ENCODE measurements around the gene NAA25. TPM values are rescaled to one million over a fixed set of nuclear protein-coding genes. Genes with fewer than 3 reads are reported as not detected.

Gene NAA25
- 10 to 100 TPM; 10.2 to 17.7 TPM for total RNA-seq
- polyA plus RNA-seq = 10 to 100 TPM in 1 of 2 donors, 1 to 10 TPM in 1; 3.1 to 11.3 TPM

GRCh38 chr12:112108202-112109079 lies at the start of gene NAA25:
Gene NAA25 (minus strand): TSS chr12:112108783. CDS start chr12:112108773, 10 bp downstream.
- H3K27ac ChIP-seq (ENCODE audit: low read depth in 1 of 2, low read length in 2 of 2) = peak within 1 kb of the TSS; percentile 87 to 95
- TF ChIP-seq, protein P1, sequence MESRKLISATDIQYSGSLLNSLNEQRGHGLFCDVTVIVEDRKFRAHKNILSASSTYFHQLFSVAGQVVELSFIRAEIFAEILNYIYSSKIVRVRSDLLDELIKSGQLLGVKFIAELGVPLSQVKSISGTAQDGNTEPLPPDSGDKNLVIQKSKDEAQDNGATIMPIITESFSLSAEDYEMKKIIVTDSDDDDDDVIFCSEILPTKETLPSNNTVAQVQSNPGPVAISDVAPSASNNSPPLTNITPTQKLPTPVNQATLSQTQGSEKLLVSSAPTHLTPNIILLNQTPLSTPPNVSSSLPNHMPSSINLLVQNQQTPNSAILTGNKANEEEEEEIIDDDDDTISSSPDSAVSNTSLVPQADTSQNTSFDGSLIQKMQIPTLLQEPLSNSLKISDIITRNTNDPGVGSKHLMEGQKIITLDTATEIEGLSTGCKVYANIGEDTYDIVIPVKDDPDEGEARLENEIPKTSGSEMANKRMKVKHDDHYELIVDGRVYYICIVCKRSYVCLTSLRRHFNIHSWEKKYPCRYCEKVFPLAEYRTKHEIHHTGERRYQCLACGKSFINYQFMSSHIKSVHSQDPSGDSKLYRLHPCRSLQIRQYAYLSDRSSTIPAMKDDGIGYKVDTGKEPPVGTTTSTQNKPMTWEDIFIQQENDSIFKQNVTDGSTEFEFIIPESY (IDR thresholded peaks at IDR 0.05) = no peak
- TF ChIP-seq YY1 (IDR thresholded peaks at IDR 0.05) = peak; percentile 80
- TF ChIP-seq, protein P2, sequence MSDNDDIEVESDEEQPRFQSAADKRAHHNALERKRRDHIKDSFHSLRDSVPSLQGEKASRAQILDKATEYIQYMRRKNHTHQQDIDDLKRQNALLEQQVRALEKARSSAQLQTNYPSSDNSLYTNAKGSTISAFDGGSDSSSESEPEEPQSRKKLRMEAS (IDR thresholded peaks at IDR 0.05) = peak; percentile 94
- peak within 1 kb of the TSS; percentile 85 to 99 (median 96) for H3K4me3 ChIP-seq (ENCODE audit: low read depth in 1 of 3, low read length in 3 of 3)
- under 1% methylated on average over 74 of the region's 74 CpGs for WGBS
- peak within 1 kb of the TSS; percentile 91 to 99 for H3K9ac ChIP-seq (ENCODE audit: low read depth in 1 of 2, low read length in 2 of 2)
- peak; percentile 91 for DNase-seq (ENCODE audit: low spot score)
- no peaks in the 10 kb centered on the region for H3K27me3 ChIP-seq (ENCODE audit: control insufficient read depth in 4 of 4, insufficient read depth in 4 of 4, low read length in 3 of 4)
- no peaks in the 10 kb centered on the region for H3K9me3 ChIP-seq (ENCODE audit: control insufficient read depth in 4 of 4, low read length in 3 of 4)
- peaks cover 7 to 24% (median 19%) of the 10 kb centered on the region in 4 donors for H3K4me1 ChIP-seq (ENCODE audit: control insufficient read depth in 4 of 4, insufficient read depth in 4 of 4, low read length in 3 of 4)
- H3K36me3 ChIP-seq (ENCODE audit: control insufficient read depth in 4 of 4, insufficient read depth in 3 of 4, low read depth in 1 of 4, low read length in 3 of 4) = peaks cover 0 to 4% (median 0%) of the 10 kb centered on the region in 4 donors

DNA sequence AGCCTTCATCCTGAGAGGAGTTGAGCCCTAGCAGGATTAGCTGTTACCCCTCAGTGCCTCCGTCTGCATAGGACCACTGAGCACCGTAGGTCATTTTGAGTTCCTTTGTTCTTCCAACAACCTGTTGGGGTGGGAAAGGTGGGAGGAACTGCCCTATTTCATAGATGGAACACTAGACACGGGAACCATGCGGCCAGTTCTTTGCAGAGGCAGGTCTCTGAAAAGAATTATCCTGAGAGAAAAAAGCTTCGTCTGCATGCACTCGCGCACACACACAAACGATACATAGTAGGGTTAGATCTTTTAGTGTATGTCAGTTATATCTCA lies 45.3 kb upstream of the NAA25 start:
- peaks cover 24 to 53% (median 45%) of the 10 kb centered on the region in 4 donors for H3K36me3 ChIP-seq (ENCODE audit: control insufficient read depth in 4 of 4, insufficient read depth in 3 of 4, low read depth in 1 of 4, low read length in 3 of 4)
- 95% methylated on average over 8 of the region's 8 CpGs for WGBS

More for the DNA sequence above, 45.3 kb upstream of the NAA25 start:
- no peak for DNase-seq (ENCODE audit: low spot score)
- no peak overlapping the region for H3K9ac ChIP-seq (ENCODE audit: low read depth in 1 of 2, low read length in 2 of 2)
- no peaks in the 10 kb centered on the region for H3K27me3 ChIP-seq (ENCODE audit: control insufficient read depth in 4 of 4, insufficient read depth in 4 of 4, low read length in 3 of 4)
- H3K27ac ChIP-seq (ENCODE audit: low read depth in 1 of 2, low read length in 2 of 2) = no peak overlapping the region
- H3K9me3 ChIP-seq (ENCODE audit: control insufficient read depth in 4 of 4, low read length in 3 of 4) = no peaks in the 10 kb centered on the region
- H3K4me1 ChIP-seq (ENCODE audit: control insufficient read depth in 4 of 4, insufficient read depth in 4 of 4, low read length in 3 of 4) = peaks cover 0 to 1% (median 0%) of the 10 kb centered on the region in 4 donors
- no peak overlapping the region for H3K4me3 ChIP-seq (ENCODE audit: low read depth in 1 of 3, low read length in 3 of 3)
- TF ChIP-seq SP1 (IDR thresholded peaks at IDR 0.05) (no peak), HNF4A (conservative IDR thresholded peaks at IDR 0.05) (no peak), RXRA (IDR thresholded peaks at IDR 0.05) (no peak)
- TF ChIP-seq, protein P3, sequence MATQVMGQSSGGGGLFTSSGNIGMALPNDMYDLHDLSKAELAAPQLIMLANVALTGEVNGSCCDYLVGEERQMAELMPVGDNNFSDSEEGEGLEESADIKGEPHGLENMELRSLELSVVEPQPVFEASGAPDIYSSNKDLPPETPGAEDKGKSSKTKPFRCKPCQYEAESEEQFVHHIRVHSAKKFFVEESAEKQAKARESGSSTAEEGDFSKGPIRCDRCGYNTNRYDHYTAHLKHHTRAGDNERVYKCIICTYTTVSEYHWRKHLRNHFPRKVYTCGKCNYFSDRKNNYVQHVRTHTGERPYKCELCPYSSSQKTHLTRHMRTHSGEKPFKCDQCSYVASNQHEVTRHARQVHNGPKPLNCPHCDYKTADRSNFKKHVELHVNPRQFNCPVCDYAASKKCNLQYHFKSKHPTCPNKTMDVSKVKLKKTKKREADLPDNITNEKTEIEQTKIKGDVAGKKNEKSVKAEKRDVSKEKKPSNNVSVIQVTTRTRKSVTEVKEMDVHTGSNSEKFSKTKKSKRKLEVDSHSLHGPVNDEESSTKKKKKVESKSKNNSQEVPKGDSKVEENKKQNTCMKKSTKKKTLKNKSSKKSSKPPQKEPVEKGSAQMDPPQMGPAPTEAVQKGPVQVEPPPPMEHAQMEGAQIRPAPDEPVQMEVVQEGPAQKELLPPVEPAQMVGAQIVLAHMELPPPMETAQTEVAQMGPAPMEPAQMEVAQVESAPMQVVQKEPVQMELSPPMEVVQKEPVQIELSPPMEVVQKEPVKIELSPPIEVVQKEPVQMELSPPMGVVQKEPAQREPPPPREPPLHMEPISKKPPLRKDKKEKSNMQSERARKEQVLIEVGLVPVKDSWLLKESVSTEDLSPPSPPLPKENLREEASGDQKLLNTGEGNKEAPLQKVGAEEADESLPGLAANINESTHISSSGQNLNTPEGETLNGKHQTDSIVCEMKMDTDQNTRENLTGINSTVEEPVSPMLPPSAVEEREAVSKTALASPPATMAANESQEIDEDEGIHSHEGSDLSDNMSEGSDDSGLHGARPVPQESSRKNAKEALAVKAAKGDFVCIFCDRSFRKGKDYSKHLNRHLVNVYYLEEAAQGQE (IDR thresholded peaks at IDR 0.05) = no peak
- TF ChIP-seq, protein P2 (IDR thresholded peaks at IDR 0.05) = no peak
- TF ChIP-seq, protein P1 (IDR thresholded peaks at IDR 0.05) = no peak

Measured in liver (tissue), 9 donors.